ENCODE data around the gene SYK. TPM values are rescaled to one million over a fixed set of nuclear protein-coding genes. Genes with fewer than 3 reads are reported as not detected.

Gene SYK
- total and polyA plus RNA-seq, 2 experiments from 2014 or later, result 4.9 to 5.1 TPM

DNA sequence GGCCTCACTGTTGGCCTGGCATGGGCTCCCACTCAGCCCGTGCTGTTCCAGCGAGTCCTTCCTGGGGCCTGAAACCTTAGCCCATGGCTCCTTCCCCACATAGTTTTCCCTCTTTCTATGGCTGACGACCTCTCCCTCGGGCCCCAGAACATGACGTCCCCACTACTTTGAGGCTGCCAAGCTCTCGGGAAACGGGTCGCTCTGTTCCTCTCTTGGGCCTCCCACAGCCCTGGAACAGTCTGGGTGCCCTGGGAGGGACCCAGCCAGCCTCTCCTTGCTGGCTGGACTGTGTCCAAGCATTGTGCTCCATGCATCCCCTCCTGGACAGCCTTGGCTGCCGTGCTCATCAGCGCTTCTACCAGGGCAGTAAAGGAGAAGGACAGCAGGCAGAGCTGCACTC, 118.3 kb downstream of the SYK start:
- no peak overlapping the region for H3K27ac ChIP-seq
- peaks cover 11% of the 10 kb centered on the region for H3K4me1 ChIP-seq (ENCODE audit: insufficient read depth)
- WGBS (ENCODE audit: low lambda C conversion rate, missing lambda C conversion rate), result 93% methylated on average over 10 of the region's 10 CpGs
- DNase-seq (ENCODE audit: low spot score), result no peak
- no peaks in the 10 kb centered on the region for H4K20me1 ChIP-seq (ENCODE audit: insufficient read depth, poor library complexity, severe bottlenecking)
- H3K9me2 ChIP-seq (replicated peaks; ENCODE audit: insufficient read depth), result no peaks in the 10 kb centered on the region
- no peak for TF ChIP-seq EZH2 (IDR thresholded peaks at IDR 0.05; ENCODE audit: borderline replicate concordance)
- TF ChIP-seq EZH2phosphoT487 (IDR thresholded peaks at IDR 0.05; ENCODE audit: low read depth, severe bottlenecking, unreplicated experiment), result no peak
- TF ChIP-seq, protein P1, sequence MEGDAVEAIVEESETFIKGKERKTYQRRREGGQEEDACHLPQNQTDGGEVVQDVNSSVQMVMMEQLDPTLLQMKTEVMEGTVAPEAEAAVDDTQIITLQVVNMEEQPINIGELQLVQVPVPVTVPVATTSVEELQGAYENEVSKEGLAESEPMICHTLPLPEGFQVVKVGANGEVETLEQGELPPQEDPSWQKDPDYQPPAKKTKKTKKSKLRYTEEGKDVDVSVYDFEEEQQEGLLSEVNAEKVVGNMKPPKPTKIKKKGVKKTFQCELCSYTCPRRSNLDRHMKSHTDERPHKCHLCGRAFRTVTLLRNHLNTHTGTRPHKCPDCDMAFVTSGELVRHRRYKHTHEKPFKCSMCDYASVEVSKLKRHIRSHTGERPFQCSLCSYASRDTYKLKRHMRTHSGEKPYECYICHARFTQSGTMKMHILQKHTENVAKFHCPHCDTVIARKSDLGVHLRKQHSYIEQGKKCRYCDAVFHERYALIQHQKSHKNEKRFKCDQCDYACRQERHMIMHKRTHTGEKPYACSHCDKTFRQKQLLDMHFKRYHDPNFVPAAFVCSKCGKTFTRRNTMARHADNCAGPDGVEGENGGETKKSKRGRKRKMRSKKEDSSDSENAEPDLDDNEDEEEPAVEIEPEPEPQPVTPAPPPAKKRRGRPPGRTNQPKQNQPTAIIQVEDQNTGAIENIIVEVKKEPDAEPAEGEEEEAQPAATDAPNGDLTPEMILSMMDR (IDR thresholded peaks at IDR 0.05; ENCODE audit: poor library complexity), result no peak
- H3K36me3 ChIP-seq (replicated peaks; ENCODE audit: insufficient read depth, low read depth), result no peaks in the 10 kb centered on the region
- H3K4me2 ChIP-seq, result no peak overlapping the region
- no peak overlapping the region for H3K4me3 ChIP-seq
- no peaks in the 10 kb centered on the region for H3K79me2 ChIP-seq
- no peaks in the 10 kb centered on the region for H3K9me3 ChIP-seq (ENCODE audit: low read depth)
- no peaks in the 10 kb centered on the region for H3K27me3 ChIP-seq
- H2AFZ ChIP-seq, result no peak overlapping the region

DNA sequence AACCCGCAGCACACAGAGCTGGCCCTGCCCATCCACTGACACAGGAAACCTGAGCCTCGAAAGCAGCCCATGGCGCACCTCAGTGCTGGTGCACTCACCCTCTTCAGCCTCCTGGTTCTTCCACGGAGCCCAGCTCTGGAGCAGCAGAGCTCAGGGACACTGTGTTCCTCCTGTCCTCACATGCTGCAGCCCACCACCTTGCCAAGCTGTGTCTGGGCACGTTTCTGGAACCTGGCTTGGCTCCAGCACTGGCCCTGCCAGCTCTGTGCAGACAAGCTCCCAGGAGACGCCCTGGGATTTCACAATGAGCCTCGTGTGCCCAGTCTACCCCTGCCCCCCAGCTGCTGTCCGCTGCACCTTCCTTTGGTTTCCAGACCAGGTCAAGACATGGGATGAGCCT, 119.5 kb downstream of the SYK start:
- Histone ChIP-seq H3K27me3 (no peaks in the 10 kb centered on the region), H3K27ac (peak overlapping the region; percentile 31), H3K36me3 (replicated peaks; ENCODE audit: insufficient read depth, low read depth) (no peaks in the 10 kb centered on the region), H3K4me2 (no peak overlapping the region), H3K9me2 (replicated peaks; ENCODE audit: insufficient read depth) (no peaks in the 10 kb centered on the region), H3K4me1 (ENCODE audit: insufficient read depth) (peaks cover 19% of the 10 kb centered on the region), H3K9me3 (ENCODE audit: low read depth) (no peaks in the 10 kb centered on the region), H2AFZ (no peak overlapping the region), H4K20me1 (ENCODE audit: insufficient read depth, poor library complexity, severe bottlenecking) (no peaks in the 10 kb centered on the region), H3K4me3 (no peak overlapping the region), H3K79me2 (no peaks in the 10 kb centered on the region)
- DNase-seq (ENCODE audit: low spot score), result peak; percentile 25
- TF ChIP-seq EZH2phosphoT487 (IDR thresholded peaks at IDR 0.05; ENCODE audit: low read depth, severe bottlenecking, unreplicated experiment) (no peak), EZH2 (IDR thresholded peaks at IDR 0.05; ENCODE audit: borderline replicate concordance) (no peak)
- TF ChIP-seq, protein P1 (IDR thresholded peaks at IDR 0.05; ENCODE audit: poor library complexity), result no peak
- 77% methylated on average over 8 of the region's 8 CpGs for WGBS (ENCODE audit: low lambda C conversion rate, missing lambda C conversion rate)

- Histone ChIP-seq H3K27me3 (no peaks in the 10 kb centered on the region), H3K4me3 (no peak overlapping the region), H3K27ac (no peak overlapping the region), H3K4me1 (ENCODE audit: insufficient read depth) (peaks cover 19% of the 10 kb centered on the region), H3K79me2 (no peaks in the 10 kb centered on the region), H4K20me1 (ENCODE audit: insufficient read depth, poor library complexity, severe bottlenecking) (no peaks in the 10 kb centered on the region), H3K4me2 (no peak overlapping the region), H3K9me2 (replicated peaks; ENCODE audit: insufficient read depth) (no peaks in the 10 kb centered on the region), H3K36me3 (replicated peaks; ENCODE audit: insufficient read depth, low read depth) (no peaks in the 10 kb centered on the region), H3K9me3 (ENCODE audit: low read depth) (no peaks in the 10 kb centered on the region), H2AFZ (no peak overlapping the region)
- TF ChIP-seq EZH2phosphoT487 (IDR thresholded peaks at IDR 0.05; ENCODE audit: low read depth, severe bottlenecking, unreplicated experiment), result no peak
- TF ChIP-seq EZH2 (IDR thresholded peaks at IDR 0.05; ENCODE audit: borderline replicate concordance), result no peak
- TF ChIP-seq, protein P1 (IDR thresholded peaks at IDR 0.05; ENCODE audit: poor library complexity), result no peak
- DNase-seq (ENCODE audit: low spot score), result no peak
- 83% methylated on average over 7 of the region's 7 CpGs for whole genome bisulfite sequencing (ENCODE audit: low lambda C conversion rate, missing lambda C conversion rate)
Observed at GRCh38 chr9:90921969-90922368, 120.3 kb downstream of the SYK start.
